GM12878 (cell line): ENCODE measurements around the gene EVC. TPM values are rescaled to one million over a fixed set of nuclear protein-coding genes. Genes with fewer than 3 reads are reported as not detected.

Experiments
- CREM ChIP-seq: IDR thresholded peaks from 2 replicates; pipeline ENCODE4 v1.6.1; 2014; ENCODE audit warnings: antibody characterized with exemption, low read depth
- polyA plus RNA-seq, 11 experiments: library from polyadenylated mRNA; depleted of rRNA in 4 of 11; unstranded in 6 of 11; stranded (reverse) in 5 of 11; fragments of >200 nt; fragmentation: Nextera tagmentation in 4 of 11; fragmentation: Illumina TruSeq in 1 of 11; extraction: Ambion mirVana in 4 of 11; extraction: Trizol in 1 of 11; gene quantifications; 1 replicate in 1 of 11; 2 replicates in 10 of 11; pipeline versions ENCODE4 v1.2.1 to v1.2.3, GENCODE V29; 2011 to 2016; ENCODE audit warnings: inconsistent platforms in 2 of 11, missing spikeins in 2 of 11, low read depth in 1 of 11
- total RNA-seq, 4 experiments: library from RNA; depleted of rRNA in 3 of 4; stranded (reverse); fragments of >200 nt in 3 of 4; fragmentation: Illumina TruSeq in 1 of 4; extraction: Trizol in 1 of 4; gene quantifications; 2 replicates each; pipeline versions ENCODE4 v1.2.1 to v1.2.3, GENCODE V29; 2013 to 2021
- TF ChIP-seq, protein P1 (sequence below): IDR thresholded peaks from 2 replicates; pipeline ENCODE4 v1.6.1; 2012; ENCODE audit warnings: improper control_type of control experiment, low read depth, low read length; ENCODE audit not compliant: insufficient replicate concordance
- TF ChIP-seq, protein P2 (sequence below): fragments of 450-650 bp; IDR thresholded peaks from 2 replicates; pipeline ENCODE4 v1.6.1; 2018; ENCODE audit warnings: mild to moderate bottlenecking, low read depth, moderate library complexity; ENCODE audit not compliant: partially characterized antibody

The EVC gene
- total and polyA plus RNA-seq, 10 of the 15 experiments (the other 5 are each of a cell fraction or from before 2014, with no cell fraction given): 0.87 to 55.9 (median 15.6) TPM

DNA sequence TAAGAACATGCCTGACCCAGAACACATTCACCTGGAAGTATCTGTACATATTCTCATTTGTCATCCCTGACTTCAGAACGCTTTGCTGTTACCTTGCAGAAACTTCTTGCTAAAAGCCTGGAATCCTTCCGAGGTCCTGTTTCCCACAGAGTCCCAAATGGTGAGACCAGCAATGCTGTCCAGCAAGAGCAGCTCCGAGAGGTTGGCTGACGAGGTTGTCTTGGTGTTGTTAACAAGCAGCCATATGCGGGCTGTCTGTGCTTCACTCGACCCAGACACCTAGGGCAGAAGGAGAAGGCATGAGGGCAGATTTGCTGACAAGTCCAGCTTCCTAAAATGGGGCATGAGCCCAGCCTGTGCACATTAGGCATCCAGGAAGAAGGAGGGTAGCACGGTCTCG lies 21.9 kb upstream of the EVC start (continued):
- TF ChIP-seq, protein P1, sequence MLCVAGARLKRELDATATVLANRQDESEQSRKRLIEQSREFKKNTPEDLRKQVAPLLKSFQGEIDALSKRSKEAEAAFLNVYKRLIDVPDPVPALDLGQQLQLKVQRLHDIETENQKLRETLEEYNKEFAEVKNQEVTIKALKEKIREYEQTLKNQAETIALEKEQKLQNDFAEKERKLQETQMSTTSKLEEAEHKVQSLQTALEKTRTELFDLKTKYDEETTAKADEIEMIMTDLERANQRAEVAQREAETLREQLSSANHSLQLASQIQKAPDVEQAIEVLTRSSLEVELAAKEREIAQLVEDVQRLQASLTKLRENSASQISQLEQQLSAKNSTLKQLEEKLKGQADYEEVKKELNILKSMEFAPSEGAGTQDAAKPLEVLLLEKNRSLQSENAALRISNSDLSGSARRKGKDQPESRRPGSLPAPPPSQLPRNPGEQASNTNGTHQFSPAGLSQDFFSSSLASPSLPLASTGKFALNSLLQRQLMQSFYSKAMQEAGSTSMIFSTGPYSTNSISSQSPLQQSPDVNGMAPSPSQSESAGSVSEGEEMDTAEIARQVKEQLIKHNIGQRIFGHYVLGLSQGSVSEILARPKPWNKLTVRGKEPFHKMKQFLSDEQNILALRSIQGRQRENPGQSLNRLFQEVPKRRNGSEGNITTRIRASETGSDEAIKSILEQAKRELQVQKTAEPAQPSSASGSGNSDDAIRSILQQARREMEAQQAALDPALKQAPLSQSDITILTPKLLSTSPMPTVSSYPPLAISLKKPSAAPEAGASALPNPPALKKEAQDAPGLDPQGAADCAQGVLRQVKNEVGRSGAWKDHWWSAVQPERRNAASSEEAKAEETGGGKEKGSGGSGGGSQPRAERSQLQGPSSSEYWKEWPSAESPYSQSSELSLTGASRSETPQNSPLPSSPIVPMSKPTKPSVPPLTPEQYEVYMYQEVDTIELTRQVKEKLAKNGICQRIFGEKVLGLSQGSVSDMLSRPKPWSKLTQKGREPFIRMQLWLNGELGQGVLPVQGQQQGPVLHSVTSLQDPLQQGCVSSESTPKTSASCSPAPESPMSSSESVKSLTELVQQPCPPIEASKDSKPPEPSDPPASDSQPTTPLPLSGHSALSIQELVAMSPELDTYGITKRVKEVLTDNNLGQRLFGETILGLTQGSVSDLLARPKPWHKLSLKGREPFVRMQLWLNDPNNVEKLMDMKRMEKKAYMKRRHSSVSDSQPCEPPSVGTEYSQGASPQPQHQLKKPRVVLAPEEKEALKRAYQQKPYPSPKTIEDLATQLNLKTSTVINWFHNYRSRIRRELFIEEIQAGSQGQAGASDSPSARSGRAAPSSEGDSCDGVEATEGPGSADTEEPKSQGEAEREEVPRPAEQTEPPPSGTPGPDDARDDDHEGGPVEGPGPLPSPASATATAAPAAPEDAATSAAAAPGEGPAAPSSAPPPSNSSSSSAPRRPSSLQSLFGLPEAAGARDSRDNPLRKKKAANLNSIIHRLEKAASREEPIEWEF: no peak
- TF ChIP-seq CREM: no peak
- TF ChIP-seq, protein P2, sequence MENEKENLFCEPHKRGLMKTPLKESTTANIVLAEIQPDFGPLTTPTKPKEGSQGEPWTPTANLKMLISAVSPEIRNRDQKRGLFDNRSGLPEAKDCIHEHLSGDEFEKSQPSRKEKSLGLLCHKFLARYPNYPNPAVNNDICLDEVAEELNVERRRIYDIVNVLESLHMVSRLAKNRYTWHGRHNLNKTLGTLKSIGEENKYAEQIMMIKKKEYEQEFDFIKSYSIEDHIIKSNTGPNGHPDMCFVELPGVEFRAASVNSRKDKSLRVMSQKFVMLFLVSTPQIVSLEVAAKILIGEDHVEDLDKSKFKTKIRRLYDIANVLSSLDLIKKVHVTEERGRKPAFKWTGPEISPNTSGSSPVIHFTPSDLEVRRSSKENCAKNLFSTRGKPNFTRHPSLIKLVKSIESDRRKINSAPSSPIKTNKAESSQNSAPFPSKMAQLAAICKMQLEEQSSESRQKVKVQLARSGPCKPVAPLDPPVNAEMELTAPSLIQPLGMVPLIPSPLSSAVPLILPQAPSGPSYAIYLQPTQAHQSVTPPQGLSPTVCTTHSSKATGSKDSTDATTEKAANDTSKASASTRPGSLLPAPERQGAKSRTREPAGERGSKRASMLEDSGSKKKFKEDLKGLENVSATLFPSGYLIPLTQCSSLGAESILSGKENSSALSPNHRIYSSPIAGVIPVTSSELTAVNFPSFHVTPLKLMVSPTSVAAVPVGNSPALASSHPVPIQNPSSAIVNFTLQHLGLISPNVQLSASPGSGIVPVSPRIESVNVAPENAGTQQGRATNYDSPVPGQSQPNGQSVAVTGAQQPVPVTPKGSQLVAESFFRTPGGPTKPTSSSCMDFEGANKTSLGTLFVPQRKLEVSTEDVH: no peak
